Panc1 (cell line): ENCODE measurements around the gene PLEKHN1. TPM values are rescaled to one million over a fixed set of nuclear protein-coding genes. Genes with fewer than 3 reads are reported as not detected.

ENCODE experiments used
- ATAC-seq: fragments of 200-7000 bp; cut with Tn5 transposase; 2 replicates; pipeline ENCODE4 v1.9.1; 2020; ENCODE audit warnings: mild to moderate bottlenecking, moderate library complexity
- BruUV-seq: library from RNA; stranded (reverse); fragments of 400-500 nt; replicated peaks from 2 replicates; lab custom pipeline; 2021; lab: Mats Ljungman, UMichigan
- CTCF ChIA-PET: fragments of 300-600 bp; sonication (Branson Sonifier 250); formaldehyde crosslinking; loops from one replicate; lab custom pipeline; 2022; ENCODE audit warnings: antibody characterized with exemption; lab: Charles Lee
- POLR2A ChIA-PET: fragments of 300-600 bp; sonication (Branson Sonifier 250); formaldehyde crosslinking; loops from one replicate; lab custom pipeline; 2022; ENCODE audit warnings: antibody characterized with exemption; lab: Charles Lee
- DNase-seq: peaks from one replicate; pipeline ENCODE4 v3.0.0-alpha.2; 2010; ENCODE audit warnings: low read depth, low spot score
- H3K27ac ChIP-seq: 2 replicates; pipeline ENCODE4 v1.5.1; 2011; ENCODE audit warnings: mild to moderate bottlenecking, low read length, inconsistent platforms
- H3K27me3 ChIP-seq: fragments of 200-500 bp; sonication (Bioruptor generic); 2 replicates; pipeline ENCODE4 v1.6.0; 2014; ENCODE audit warnings: low read length, inconsistent platforms; ENCODE audit not compliant: control insufficient read depth, insufficient read depth
- H3K36me3 ChIP-seq: fragments of 200-500 bp; sonication (Bioruptor generic); 2 replicates; pipeline ENCODE4 v1.5.1; 2014; ENCODE audit warnings: inconsistent platforms, mild to moderate bottlenecking, low read length, moderate library complexity; ENCODE audit not compliant: control insufficient read depth, insufficient read depth
- H3K4me1 ChIP-seq: 2 replicates; pipeline ENCODE4 v1.5.1; 2011; ENCODE audit warnings: inconsistent platforms, mild to moderate bottlenecking, low read length, moderate library complexity; ENCODE audit not compliant: control insufficient read depth, insufficient read depth
- H3K4me3 ChIP-seq, 2 experiments: 2 replicates each; pipeline ENCODE4 v1.5.1; 2011 to 2012; ENCODE audit warnings: low read depth in 2 of 2, low read length in 2 of 2, mild to moderate bottlenecking in 2 of 2, inconsistent platforms in 1 of 2, moderate library complexity in 1 of 2
- H3K9me3 ChIP-seq: fragments of 200-500 bp; sonication (Bioruptor generic); 2 replicates; pipeline ENCODE4 v1.5.1; 2014; ENCODE audit warnings: low read depth, mild to moderate bottlenecking, inconsistent platforms, low read length, moderate library complexity; ENCODE audit not compliant: control insufficient read depth, insufficient read depth
- CTCF ChIP-seq: fragments of 450-650 bp; IDR thresholded peaks from 2 replicates; pipeline ENCODE4 v1.5.1; 2017; ENCODE audit warnings: mild to moderate bottlenecking
- POLR2AphosphoS5 ChIP-seq: IDR thresholded peaks from 2 replicates; pipeline ENCODE4 v1.6.1; 2012; ENCODE audit warnings: mild to moderate bottlenecking, low read depth, low read length, moderate library complexity
- REST ChIP-seq, 2 experiments: IDR thresholded peaks; 2 replicates each; pipeline ENCODE4 v1.6.1; 2011 to 2012; ENCODE audit warnings: low read depth in 2 of 2, control low read depth in 1 of 2, low read length in 1 of 2, mild to moderate bottlenecking in 1 of 2, moderate library complexity in 1 of 2; ENCODE audit not compliant: insufficient read depth in 1 of 2
- SIN3A ChIP-seq: IDR thresholded peaks from 2 replicates; pipeline ENCODE4 v1.6.1; 2012; ENCODE audit warnings: low read depth, mild to moderate bottlenecking, low read length, moderate library complexity, borderline replicate concordance; ENCODE audit not compliant: insufficient read depth
- TCF7L2 ChIP-seq: IDR thresholded peaks from 2 replicates; pipeline ENCODE4 v1.6.1; 2011; ENCODE audit warnings: mild to moderate bottlenecking, low read depth, low read length, inconsistent platforms
- in situ Hi-C: cut with HindIII; loops from 2 replicates; pipeline ENCODE4 v1.10.0; 2016; ENCODE audit warnings: low sequenced_read_pairs, low pct_unique_long_range_greater_than_20kb
- intact Hi-C: fragments of 100-400 bp; cut with micrococcal nuclease; formaldehyde crosslinking; loops from one replicate; pipeline ENCODE4 v1.10.0; 2022; ENCODE audit not compliant: unreplicated experiment
- total RNA-seq: library from RNA; stranded (reverse); gene quantifications from one replicate; pipeline ENCODE4 v1.2.1, GENCODE V29; 2021; ENCODE audit not compliant: unreplicated experiment

The PLEKHN1 gene
- total RNA-seq, 1 experiment from 2014 or later: 9.8 TPM

- Histone ChIP-seq H3K36me3 (no peaks in the 10 kb centered on the region), H3K4me1 (0 out of 2 replicates have a peak, but pooled peaks cover 4% of the 10 kb centered on the region), H3K9me3 (no peaks in the 10 kb centered on the region), H3K27ac (no peak overlapping the region), H3K27me3 (no peaks in the 10 kb centered on the region), H3K4me3 (no peak overlapping the region)
- ATAC-seq (no peak), DNase-seq (no peak)
- CTCF ChIA-PET: no interaction called here
- POLR2A ChIA-PET: no interaction called here
- TF ChIP-seq SIN3A: no peak
- no peak for TF ChIP-seq REST (IDR thresholded peaks at IDR 0.05; ENCODE audit: insufficient read depth in 1 of 2, low read depth in 2 of 2, low read length in 1 of 2)
- no peak for TF ChIP-seq TCF7L2
- TF ChIP-seq POLR2AphosphoS5: no peak
- no peak for TF ChIP-seq CTCF
- intact Hi-C loops (no loop called here), in situ Hi-C loops (no loop called here)
- BruUV-seq: no TSS peak
These were observed 7.4 kb downstream of the PLEKHN1 start for GRCh38 chr1:973459-974292.

GRCh38 chr1:974293-974640, 8.0 kb downstream of the PLEKHN1 start:
- intact Hi-C loops: no loop called here
- H3K4me1 ChIP-seq: 0 out of 2 replicates have a peak, but pooled peaks cover 4% of the 10 kb centered on the region
- H3K27ac ChIP-seq: no peak overlapping the region
- no peak for DNase-seq
- CTCF ChIA-PET: no interaction called here
- no peak overlapping the region for H3K4me3 ChIP-seq
- POLR2A ChIA-PET: interaction anchor here (0.6 kb wide), 1 partner anchor 39 kb away, joined by 3 read pairs; the partner anchor contains the start of gene ISG15
- no peaks in the 10 kb centered on the region for H3K27me3 ChIP-seq
- no TSS peak for BruUV-seq
- no peaks in the 10 kb centered on the region for H3K9me3 ChIP-seq
- in situ Hi-C loops: no loop called here
- ATAC-seq: no peak
- no peaks in the 10 kb centered on the region for H3K36me3 ChIP-seq
- no peak for TF ChIP-seq POLR2AphosphoS5
- TF ChIP-seq REST (IDR thresholded peaks at IDR 0.05; ENCODE audit: insufficient read depth in 1 of 2, low read depth in 2 of 2, low read length in 1 of 2): no peak
- no peak for TF ChIP-seq SIN3A
- TF ChIP-seq TCF7L2: no peak
- TF ChIP-seq CTCF: no peak
